Gastrocnemius medialis (tissue), 4 donors: ENCODE measurements around the gene PDCD2L.

ENCODE experiments used
- POLR2A ChIP-seq, 2 donors: fragments of 450-650 bp; IDR thresholded peaks; one replicate each; pipeline ENCODE4 v1.6.1; 2017; ENCODE audit warnings: antibody characterized with exemption in 2 of 2, mild to moderate bottlenecking in 2 of 2, moderate library complexity in 2 of 2
- TF ChIP-seq, protein P1 (sequence below), 5 experiments: fragments of 450-650 bp in 3 of 5; fragments of 200-600 bp in 2 of 5; sonication (generic) in 2 of 5; IDR thresholded peaks in 4 of 5; conservative IDR thresholded peaks in 1 of 5; 1 replicate in 4 of 5; 2 replicates in 1 of 5; pipeline ENCODE4 v1.5.1; 2016 to 2019; ENCODE audit warnings: antibody characterized with exemption in 5 of 5, mild to moderate bottlenecking in 3 of 5, moderate library complexity in 3 of 5

- TF ChIP-seq, protein P1, sequence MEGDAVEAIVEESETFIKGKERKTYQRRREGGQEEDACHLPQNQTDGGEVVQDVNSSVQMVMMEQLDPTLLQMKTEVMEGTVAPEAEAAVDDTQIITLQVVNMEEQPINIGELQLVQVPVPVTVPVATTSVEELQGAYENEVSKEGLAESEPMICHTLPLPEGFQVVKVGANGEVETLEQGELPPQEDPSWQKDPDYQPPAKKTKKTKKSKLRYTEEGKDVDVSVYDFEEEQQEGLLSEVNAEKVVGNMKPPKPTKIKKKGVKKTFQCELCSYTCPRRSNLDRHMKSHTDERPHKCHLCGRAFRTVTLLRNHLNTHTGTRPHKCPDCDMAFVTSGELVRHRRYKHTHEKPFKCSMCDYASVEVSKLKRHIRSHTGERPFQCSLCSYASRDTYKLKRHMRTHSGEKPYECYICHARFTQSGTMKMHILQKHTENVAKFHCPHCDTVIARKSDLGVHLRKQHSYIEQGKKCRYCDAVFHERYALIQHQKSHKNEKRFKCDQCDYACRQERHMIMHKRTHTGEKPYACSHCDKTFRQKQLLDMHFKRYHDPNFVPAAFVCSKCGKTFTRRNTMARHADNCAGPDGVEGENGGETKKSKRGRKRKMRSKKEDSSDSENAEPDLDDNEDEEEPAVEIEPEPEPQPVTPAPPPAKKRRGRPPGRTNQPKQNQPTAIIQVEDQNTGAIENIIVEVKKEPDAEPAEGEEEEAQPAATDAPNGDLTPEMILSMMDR (IDR thresholded peaks at IDR 0.05 in 4 of 5, conservative IDR thresholded peaks at IDR 0.05 in 1 of 5), result no peak
- no peak for TF ChIP-seq POLR2A (IDR thresholded peaks at IDR 0.05)
Observed at GRCh38 chr19:34365463-34366401, 38.5 kb upstream of the PDCD2L start.
